HG03439 (cell line): Measurements from ENCODE around the gene GPR141.
"Not testable (repeated sequence)": the region's sequence is repeated elsewhere in the genome, so short reads cannot be mapped to it uniquely, and the experiment has no call there.

Source experiments
- ATAC-seq: cut with Tn5 transposase; IDR thresholded peaks from one replicate; pipeline ENCODE4 v1.9.1; 2021; ENCODE audit warnings: mild to moderate bottlenecking, moderate library complexity; ENCODE audit not compliant: unreplicated experiment

GPR141 gene

GRCh38 chr7:37684927-37685326 lies 1.4 kb downstream of the GPR141 start:
- no peak for ATAC-seq

DNA sequence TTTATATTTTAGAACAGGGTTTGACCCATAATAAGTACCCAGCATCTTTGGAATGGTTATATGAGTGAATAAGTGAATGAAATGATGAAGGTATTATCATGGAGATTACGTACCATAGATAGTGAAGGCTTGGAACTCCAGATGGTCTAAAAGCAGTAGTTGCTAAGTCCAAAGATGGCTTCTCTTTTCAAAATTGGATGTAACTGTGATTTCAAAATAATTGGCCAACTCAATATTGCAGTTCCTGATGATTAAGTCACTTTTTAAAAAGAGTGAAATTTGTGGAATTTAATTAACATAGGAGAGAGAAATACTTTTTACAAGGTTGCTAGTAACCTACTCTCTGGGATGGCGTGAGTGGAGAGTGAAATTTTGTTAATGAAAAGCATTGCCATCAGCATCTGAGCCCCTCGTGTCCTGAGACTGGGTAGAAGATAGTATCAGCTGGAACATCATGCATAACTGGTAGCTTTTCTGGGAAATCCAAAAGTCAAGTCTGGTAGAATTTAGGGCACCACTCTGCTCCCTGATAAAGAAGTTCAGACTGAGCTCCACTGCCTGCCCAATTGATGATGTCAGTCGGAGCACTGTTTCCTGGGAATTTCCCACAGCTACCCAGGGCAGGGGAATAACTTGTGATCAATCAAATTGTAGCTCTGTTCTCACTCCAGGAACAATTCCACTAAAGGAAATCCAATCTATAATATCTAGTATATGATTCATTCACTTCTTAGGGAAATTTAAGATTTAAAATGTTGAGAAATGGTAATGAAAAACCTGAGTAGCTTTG lies 3.2 kb downstream of the GPR141 start:
- ATAC-seq, result no peak

DNA sequence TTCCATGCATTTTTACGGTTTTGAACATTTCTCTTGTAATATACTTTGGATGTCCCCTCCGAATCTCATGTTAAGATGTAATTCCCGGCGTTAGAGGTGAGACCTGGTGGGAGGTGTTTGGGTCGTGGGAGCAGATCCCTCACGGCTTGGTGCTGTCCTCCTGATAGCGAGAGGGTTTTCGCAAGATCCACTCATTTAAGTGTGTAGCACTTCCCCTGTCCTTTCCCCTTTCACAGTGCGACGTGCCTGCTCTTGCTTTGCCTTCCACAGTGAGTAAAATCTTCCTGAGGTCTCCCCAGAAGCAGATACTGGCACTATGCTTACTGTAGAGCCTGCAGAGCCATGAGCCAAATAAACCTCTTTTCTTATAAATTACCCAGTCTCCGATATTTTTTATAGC lies 6.6 kb downstream of the GPR141 start:
- no peak for ATAC-seq

- no peak for ATAC-seq
Observed at GRCh38 chr7:37694208-37695094, 10.9 kb downstream of the GPR141 start.

GRCh38 chr7:37698276-37698675 lies 14.7 kb downstream of the GPR141 start:
- ATAC-seq, result no peak

DNA sequence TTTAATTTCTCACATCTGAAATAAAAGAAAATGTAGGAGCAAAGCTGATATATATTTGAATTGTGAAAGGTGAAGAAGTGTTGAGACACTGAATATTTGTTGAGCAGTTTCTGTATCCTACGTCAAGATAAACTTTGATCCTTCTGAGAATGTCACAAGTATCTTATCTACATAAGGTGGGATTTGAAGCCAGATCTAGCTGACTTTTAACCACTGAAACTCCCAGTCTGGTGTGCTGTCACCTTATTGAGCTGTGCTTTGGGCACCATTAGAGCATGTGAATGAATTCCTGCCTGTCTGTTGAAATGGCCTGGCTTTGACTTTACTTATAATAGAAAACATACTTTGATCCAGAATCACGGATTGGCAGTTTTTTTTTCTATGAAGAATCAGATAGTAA lies 15.2 kb downstream of the GPR141 start:
- no peak for ATAC-seq

- no peak for ATAC-seq
Observed at GRCh38 chr7:37701769-37702168, 18.2 kb downstream of the GPR141 start.

GRCh38 chr7:37703361-37703760 lies 19.8 kb downstream of the GPR141 start:
- ATAC-seq, result no peak

- not testable (repeated sequence) for ATAC-seq
Observed at GRCh38 chr7:37704328-37704833, 20.8 kb downstream of the GPR141 start.

- ATAC-seq, result no peak
Observed at GRCh38 chr7:37705976-37706375, 22.4 kb downstream of the GPR141 start.

DNA sequence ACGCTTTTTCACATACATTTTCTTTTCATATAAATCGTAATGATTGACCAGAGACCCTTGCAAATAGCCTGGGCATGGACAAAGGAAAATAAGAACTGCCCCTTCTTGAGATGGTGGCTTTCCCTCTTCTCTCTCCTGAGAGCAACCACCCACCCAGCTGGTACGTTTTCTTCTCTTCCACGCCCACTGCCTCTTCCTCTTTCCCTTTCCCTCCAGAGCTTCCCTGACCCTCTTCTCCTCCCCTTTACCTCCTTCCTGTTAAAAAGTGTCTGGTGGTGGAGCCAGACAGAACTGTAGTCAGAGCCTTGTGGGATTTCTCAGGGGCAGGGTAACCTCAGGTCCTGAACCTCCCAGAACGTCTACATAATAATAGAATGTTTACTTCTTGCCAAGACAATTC lies 23.2 kb downstream of the GPR141 start:
- no peak for ATAC-seq

DNA sequence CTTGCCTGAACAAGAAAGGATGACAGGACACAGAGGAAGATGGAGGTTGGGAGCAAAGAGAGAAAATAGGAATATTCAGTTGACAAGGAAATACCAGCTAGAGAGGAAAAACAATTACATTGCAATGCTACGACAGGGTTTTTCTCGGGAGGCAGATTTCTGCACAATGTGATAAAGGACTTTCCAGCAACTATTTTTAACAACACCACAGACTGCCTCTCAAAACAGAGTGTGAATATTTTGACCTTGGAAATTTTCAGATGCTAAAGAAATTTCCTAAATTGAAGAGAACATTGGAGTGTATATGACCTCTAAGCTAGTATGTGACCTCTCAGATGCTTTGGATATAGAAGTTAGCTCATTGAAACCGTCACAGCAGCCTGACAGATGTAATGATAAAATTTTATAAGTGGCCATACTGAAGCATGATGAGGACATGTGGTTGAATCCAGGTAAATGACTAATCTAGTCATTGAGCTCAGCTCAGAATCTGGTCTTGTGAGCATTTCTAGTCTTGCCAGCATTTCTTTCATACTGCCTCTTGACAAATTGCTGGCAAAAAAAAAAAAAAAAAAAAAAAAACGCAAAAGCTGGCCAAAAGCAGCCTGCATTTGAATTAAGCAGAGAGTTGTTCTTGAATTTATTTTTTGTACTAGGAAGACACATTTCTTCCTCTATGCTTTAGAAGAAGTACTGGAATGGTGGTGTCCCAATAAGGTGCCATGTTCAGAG lies 24.4 kb downstream of the GPR141 start:
- ATAC-seq, result no peak

- ATAC-seq, result peak; percentile 99
Observed at GRCh38 chr7:37709631-37710509, 26.3 kb downstream of the GPR141 start.

DNA sequence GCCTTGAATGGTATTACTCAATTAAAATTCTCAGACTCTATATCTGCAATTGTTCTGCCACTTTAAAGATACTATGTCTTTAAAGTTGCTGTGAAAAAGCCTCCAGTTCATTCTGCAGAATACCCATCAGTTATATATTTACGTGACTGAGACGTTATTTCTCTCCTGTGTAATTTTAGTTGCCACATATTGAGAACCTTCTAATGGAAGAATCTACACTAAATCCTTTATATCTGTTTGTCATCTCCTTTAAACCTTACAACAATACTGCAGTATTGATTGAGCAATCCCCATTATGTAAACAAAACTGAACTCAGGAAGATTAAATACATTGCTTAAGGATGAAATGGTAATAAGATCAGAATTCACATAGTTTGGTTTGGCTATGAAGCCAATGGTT lies 30.0 kb downstream of the GPR141 start:
- no peak for ATAC-seq

GRCh38 chr7:37714606-37715005 lies 31.0 kb downstream of the GPR141 start:
- no peak for ATAC-seq

DNA sequence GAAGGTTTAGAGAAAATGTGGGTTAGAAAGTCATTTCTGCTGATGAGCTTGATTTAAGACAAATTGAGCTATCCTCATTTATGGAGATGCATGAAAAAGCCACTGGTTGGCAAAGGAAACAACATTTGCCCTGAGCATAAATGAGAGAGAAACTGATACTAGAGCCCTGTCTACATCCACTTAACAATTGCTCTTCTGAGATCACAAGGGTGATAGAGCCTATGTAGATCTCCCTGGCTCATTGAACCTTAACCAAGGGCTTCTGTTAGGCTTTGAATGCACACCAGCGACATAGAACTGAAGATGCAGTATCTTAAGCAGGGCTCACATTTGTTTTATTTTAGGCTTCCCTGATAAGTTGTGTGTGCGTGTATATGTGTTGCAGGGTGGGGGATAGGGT lies 35.0 kb downstream of the GPR141 start:
- ATAC-seq, result no peak

- ATAC-seq, result peak; percentile 97
Observed at GRCh38 chr7:37719077-37719476, 35.5 kb downstream of the GPR141 start.

DNA sequence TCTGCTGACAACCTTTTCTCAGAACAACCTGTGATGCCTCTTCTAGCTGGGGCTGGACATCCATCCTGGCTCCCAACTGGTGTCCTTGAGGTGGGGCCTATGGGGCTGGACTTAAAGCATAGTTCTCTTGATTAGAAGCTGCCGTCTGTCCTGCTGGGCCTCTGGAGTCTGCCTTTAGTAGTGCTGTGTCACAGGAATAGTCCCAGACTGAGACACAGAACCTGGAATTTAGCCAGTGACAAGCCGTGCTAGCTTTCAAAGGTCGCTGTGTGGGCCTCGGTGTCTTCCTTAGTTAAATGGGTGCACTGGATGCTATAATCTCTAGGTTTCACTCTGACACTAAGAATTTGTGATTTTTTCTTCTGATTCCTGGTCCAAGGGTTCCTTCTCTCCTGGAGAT lies 41.2 kb downstream of the GPR141 start:
- no peak for ATAC-seq

GRCh38 chr7:37726016-37726415 lies 42.5 kb downstream of the GPR141 start:
- no peak for ATAC-seq

GRCh38 chr7:37728747-37729146 lies 45.2 kb downstream of the GPR141 start:
- no peak for ATAC-seq
